GM19395 (cell line): ENCODE measurements around the gene MYH15.

Source experiments
- ATAC-seq: cut with Tn5 transposase; IDR thresholded peaks from one replicate; pipeline ENCODE4 v1.9.1; 2021; ENCODE audit warnings: mild to moderate bottlenecking, moderate library complexity; ENCODE audit not compliant: unreplicated experiment

Gene MYH15

GRCh38 chr3:108474581-108474980, 35.8 kb downstream of the MYH15 start:
- ATAC-seq = no peak

- ATAC-seq = no peak
These were observed 36.7 kb downstream of the MYH15 start for GRCh38 chr3:108473711-108474110.

- ATAC-seq = no peak
These were observed 38.3 kb downstream of the MYH15 start for GRCh38 chr3:108472001-108472591.

- no peak for ATAC-seq
These were observed 39.0 kb downstream of the MYH15 start for GRCh38 chr3:108471426-108471825.

- ATAC-seq = no peak
These were observed 41.3 kb downstream of the MYH15 start for GRCh38 chr3:108469126-108469525.

GRCh38 chr3:108468577-108468976, 41.8 kb downstream of the MYH15 start:
- no peak for ATAC-seq

GRCh38 chr3:108462899-108463298, 47.5 kb downstream of the MYH15 start:
- ATAC-seq = no peak

- ATAC-seq = peak; percentile 84
These were observed 48.7 kb downstream of the MYH15 start for GRCh38 chr3:108461661-108462111.

- no peak for ATAC-seq
These were observed 51.2 kb downstream of the MYH15 start for GRCh38 chr3:108459225-108459624.

- ATAC-seq = no peak
These were observed 55.1 kb downstream of the MYH15 start for GRCh38 chr3:108455212-108455705.

- ATAC-seq = no peak
These were observed 56.8 kb downstream of the MYH15 start for GRCh38 chr3:108453565-108453964.

GRCh38 chr3:108450444-108450843, 60.0 kb downstream of the MYH15 start:
- no peak for ATAC-seq

- ATAC-seq = peak; percentile 80
These were observed 61.8 kb downstream of the MYH15 start for GRCh38 chr3:108448593-108448992.

GRCh38 chr3:108447096-108447847, 63.1 kb downstream of the MYH15 start:
- ATAC-seq = no peak

GRCh38 chr3:108442281-108442680, 68.1 kb downstream of the MYH15 start:
- no peak for ATAC-seq

GRCh38 chr3:108441518-108441917, 68.9 kb downstream of the MYH15 start:
- no peak for ATAC-seq

- no peak for ATAC-seq
These were observed 69.3 kb downstream of the MYH15 start for GRCh38 chr3:108441071-108441507.

GRCh38 chr3:108438542-108438941, 71.9 kb downstream of the MYH15 start:
- no peak for ATAC-seq

GRCh38 chr3:108437439-108437838, 73.0 kb downstream of the MYH15 start:
- ATAC-seq = no peak

GRCh38 chr3:108433928-108434327, 76.5 kb downstream of the MYH15 start:
- no peak for ATAC-seq

GRCh38 chr3:108432431-108432830, 78.0 kb downstream of the MYH15 start:
- ATAC-seq = no peak

GRCh38 chr3:108430540-108430939, 79.9 kb downstream of the MYH15 start:
- no peak for ATAC-seq
